Skeletal muscle cell (primary cell): ENCODE data around the gene SDHAF1.

ENCODE experiments used
- DNase-seq: peaks from one replicate; pipeline ENCODE4 v3.0.0-alpha.2; 2010; ENCODE audit warnings: low read depth
- H3K4me3 ChIP-seq: 2 replicates; pipeline ENCODE4 v1.5.1; 2011; ENCODE audit warnings: low read depth, mild to moderate bottlenecking, control low read depth, low read length, moderate library complexity

The SDHAF1 gene

GRCh38 chr19:35986111-35986510 lies 8.9 kb upstream of the SDHAF1 start:
- DNase-seq, result no peak
- H3K4me3 ChIP-seq, result no peak overlapping the region

- no peak for DNase-seq
- peak overlapping the region; percentile 38 for H3K4me3 ChIP-seq
These were observed 8.1 kb upstream of the SDHAF1 start for GRCh38 chr19:35986664-35987570.

GRCh38 chr19:35987571-35987896 lies 7.5 kb upstream of the SDHAF1 start:
- no peak for DNase-seq
- peak overlapping the region; percentile 38 for H3K4me3 ChIP-seq

- H3K4me3 ChIP-seq, result no peak overlapping the region
- DNase-seq, result no peak
These were observed 6.2 kb upstream of the SDHAF1 start for GRCh38 chr19:35988824-35989223.

GRCh38 chr19:35990156-35990555 lies 4.8 kb upstream of the SDHAF1 start:
- DNase-seq, result no peak
- H3K4me3 ChIP-seq, result no peak overlapping the region

- no peak overlapping the region for H3K4me3 ChIP-seq
- no peak for DNase-seq
These were observed 3.9 kb upstream of the SDHAF1 start for GRCh38 chr19:35990771-35991730.

GRCh38 chr19:35991731-35992450 lies 3.1 kb upstream of the SDHAF1 start:
- no peak overlapping the region for H3K4me3 ChIP-seq
- no peak for DNase-seq

- no peak overlapping the region for H3K4me3 ChIP-seq
- no peak for DNase-seq
These were observed 1.9 kb upstream of the SDHAF1 start for GRCh38 chr19:35992907-35993765.

GRCh38 chr19:35993923-35994598 lies 927 bp upstream of the SDHAF1 start:
- DNase-seq, result no peak
- H3K4me3 ChIP-seq, result peak overlapping the region; percentile 85

GRCh38 chr19:35996777-35997176 lies 1.8 kb downstream of the SDHAF1 start:
- H3K4me3 ChIP-seq, result no peak overlapping the region
- DNase-seq, result no peak

- H3K4me3 ChIP-seq, result no peak overlapping the region
- DNase-seq, result no peak
These were observed 6.6 kb downstream of the SDHAF1 start for GRCh38 chr19:36001605-36002004.

- no peak for DNase-seq
These were observed 8.3 kb downstream of the SDHAF1 start for GRCh38 chr19:36003284-36003683.

GRCh38 chr19:36006955-36007354 lies 12.0 kb downstream of the SDHAF1 start:
- no peak for DNase-seq
- no peak overlapping the region for H3K4me3 ChIP-seq

More at GRCh38 chr19:36003284-36003683, 8.3 kb downstream of the SDHAF1 start:
- no peak overlapping the region for H3K4me3 ChIP-seq

GRCh38 chr19:36008336-36008978 lies 13.5 kb downstream of the SDHAF1 start, which contains the start of gene SYNE4:
SYNE4 (minus strand) TSS chr19:36008813; CDS start chr19:36008681, 132 bp downstream.
- no peak for DNase-seq

GRCh38 chr19:36009220-36009619 lies 14.2 kb downstream of the SDHAF1 start:
- DNase-seq, result no peak
- H3K4me3 ChIP-seq, result peak overlapping the region; percentile 48

More at GRCh38 chr19:36008336-36008978, 13.5 kb downstream of the SDHAF1 start, which contains the start of gene SYNE4:
- H3K4me3 ChIP-seq, result peak within 1 kb of the TSS; percentile 48

- no peak for DNase-seq
- H3K4me3 ChIP-seq, result peak overlapping the region; percentile 48
These were observed 14.8 kb downstream of the SDHAF1 start for GRCh38 chr19:36009633-36010379.

GRCh38 chr19:36010402-36010801 lies 15.4 kb downstream of the SDHAF1 start:
- no peak overlapping the region for H3K4me3 ChIP-seq
- DNase-seq, result no peak
